OCI-LY1 (cell line): ENCODE results near the gene MECP2.

Experiments used
- H2AFZ ChIP-seq: fragments of 200-600 bp; sonication (generic), shearing (Covaris generic); 2 replicates; pipeline ENCODE4 v1.6.0; 2014; ENCODE audit warnings: antibody characterized with exemption, mild to moderate bottlenecking, low read length
- H3F3A ChIP-seq: fragments of 200-600 bp; sonication (generic), shearing (Covaris generic); 2 replicates; pipeline ENCODE4 v1.6.0; 2014; ENCODE audit warnings: mild to moderate bottlenecking, antibody characterized with exemption, low read length, moderate library complexity; ENCODE audit not compliant: insufficient read depth
- H3K27ac ChIP-seq: fragments of 200-600 bp; sonication (generic); 2 replicates; pipeline ENCODE4 v1.5.1; 2014; ENCODE audit warnings: low read length, mixed run types, mild to moderate bottlenecking, low read depth; ENCODE audit not compliant: poor library complexity, severe bottlenecking
- H3K27me3 ChIP-seq: fragments of 200-600 bp; sonication (generic); 2 replicates; pipeline ENCODE4 v1.6.0; 2014; ENCODE audit warnings: antibody characterized with exemption, mild to moderate bottlenecking, low read length, moderate library complexity; ENCODE audit not compliant: insufficient read depth
- H3K36me3 ChIP-seq: fragments of 200-600 bp; sonication (generic); 2 replicates; pipeline ENCODE4 v1.6.1; 2014; ENCODE audit warnings: mild to moderate bottlenecking, antibody characterized with exemption, low read length, moderate library complexity, mixed read lengths; ENCODE audit not compliant: insufficient read depth
- H3K4me1 ChIP-seq: fragments of 200-600 bp; sonication (generic); 2 replicates; pipeline ENCODE4 v1.5.1; 2014; ENCODE audit warnings: mild to moderate bottlenecking, low read length, moderate library complexity; ENCODE audit not compliant: insufficient read depth, severe bottlenecking
- H3K4me2 ChIP-seq: fragments of 200-600 bp; sonication (generic), shearing (Covaris generic); 2 replicates; pipeline ENCODE4 v1.6.1; 2014; ENCODE audit warnings: low read length
- H3K4me3 ChIP-seq: fragments of 200-600 bp; sonication (generic); 2 replicates; pipeline ENCODE4 v1.5.1; 2014; ENCODE audit warnings: low read length, low read depth, mild to moderate bottlenecking, mixed read lengths; ENCODE audit not compliant: poor library complexity, severe bottlenecking
- H3K79me2 ChIP-seq: fragments of 200-600 bp; shearing (Covaris generic); 2 replicates; pipeline ENCODE4 v1.6.1; 2016; ENCODE audit warnings: mixed run types, low read length, mixed read lengths; ENCODE audit not compliant: insufficient read depth
- H3K9ac ChIP-seq: fragments of 200-600 bp; sonication (generic), shearing (Covaris generic); 2 replicates; pipeline ENCODE4 v1.6.1; 2014; ENCODE audit warnings: mild to moderate bottlenecking, low read length, mixed read lengths
- H3K9me2 ChIP-seq: fragments of 200-600 bp; sonication (generic), shearing (Covaris generic); 2 replicates; pipeline ENCODE4 v1.6.1; 2014; ENCODE audit warnings: low read depth, mild to moderate bottlenecking, low read length, mixed read lengths
- H3K9me3 ChIP-seq: fragments of 200-600 bp; shearing (Covaris generic); 2 replicates; pipeline ENCODE4 v1.6.1; 2014; ENCODE audit warnings: low read length, mixed read lengths
- H4K20me1 ChIP-seq: fragments of 200-600 bp; sonication (generic), shearing (Covaris generic); 2 replicates; pipeline ENCODE4 v1.6.0; 2016; ENCODE audit warnings: mild to moderate bottlenecking, low read length; ENCODE audit not compliant: insufficient read depth
- CTCF ChIP-seq: fragments of 200-600 bp; sonication (generic), shearing (Covaris generic); IDR thresholded peaks from 2 replicates; pipeline ENCODE4 v1.5.1; 2017; ENCODE audit warnings: mild to moderate bottlenecking, antibody characterized with exemption, low read length, moderate library complexity, mixed read lengths
- EZH2 ChIP-seq: fragments of 200-600 bp; sonication (generic), shearing (Covaris generic); IDR thresholded peaks from 2 replicates; pipeline ENCODE4 v1.8.0; 2017; ENCODE audit warnings: borderline replicate concordance, mixed run types, mild to moderate bottlenecking, antibody characterized with exemption, low read length, moderate library complexity, mixed read lengths

Gene MECP2

GRCh38 chrX:154027986-154028385, 69.5 kb downstream of the MECP2 start:
- H3K27ac ChIP-seq, result no peak overlapping the region
- no peaks in the 10 kb centered on the region for H4K20me1 ChIP-seq
- H3K9ac ChIP-seq, result no peak overlapping the region
- H3F3A ChIP-seq, result no peaks in the 10 kb centered on the region
- H3K4me3 ChIP-seq, result no peak overlapping the region
- H3K36me3 ChIP-seq, result peaks cover 32% of the 10 kb centered on the region
- H2AFZ ChIP-seq, result no peak overlapping the region
- peaks cover 3% of the 10 kb centered on the region for H3K4me1 ChIP-seq
- no peaks in the 10 kb centered on the region for H3K79me2 ChIP-seq
- TF ChIP-seq CTCF, result no peak
- TF ChIP-seq EZH2, result no peak
- H3K9me3 ChIP-seq, result no peaks in the 10 kb centered on the region
- H3K4me2 ChIP-seq, result no peak overlapping the region
- no peaks in the 10 kb centered on the region for H3K27me3 ChIP-seq
- H3K9me2 ChIP-seq, result no peaks in the 10 kb centered on the region

- Histone ChIP-seq H3K79me2 (no peaks in the 10 kb centered on the region), H3K9ac (no peak overlapping the region), H3K9me2 (no peaks in the 10 kb centered on the region), H3K36me3 (peaks cover 24% of the 10 kb centered on the region), H2AFZ (no peak overlapping the region), H3K27me3 (no peaks in the 10 kb centered on the region), H3K27ac (no peak overlapping the region), H3K9me3 (no peaks in the 10 kb centered on the region), H3K4me3 (no peak overlapping the region), H3K4me2 (no peak overlapping the region), H3K4me1 (peaks cover 13% of the 10 kb centered on the region), H3F3A (no peaks in the 10 kb centered on the region), H4K20me1 (no peaks in the 10 kb centered on the region)
- no peak for TF ChIP-seq CTCF
- TF ChIP-seq EZH2, result no peak
Measured at GRCh38 chrX:154027022-154027402, 70.5 kb downstream of the MECP2 start.

- no peaks in the 10 kb centered on the region for H3F3A ChIP-seq
Measured at GRCh38 chrX:154026136-154027021, 71.1 kb downstream of the MECP2 start.

GRCh38 chrX:154025230-154025629, 72.3 kb downstream of the MECP2 start:
- Histone ChIP-seq H3K9ac (no peak overlapping the region), H3K27ac (no peak overlapping the region), H4K20me1 (no peaks in the 10 kb centered on the region), H3K4me2 (no peak overlapping the region), H3K27me3 (no peaks in the 10 kb centered on the region), H3K4me1 (peaks cover 30% of the 10 kb centered on the region), H3K79me2 (no peaks in the 10 kb centered on the region), H3F3A (no peaks in the 10 kb centered on the region), H3K4me3 (no peak overlapping the region), H2AFZ (no peak overlapping the region), H3K36me3 (peaks cover 14% of the 10 kb centered on the region), H3K9me3 (no peaks in the 10 kb centered on the region), H3K9me2 (no peaks in the 10 kb centered on the region)
- TF ChIP-seq EZH2 (no peak), CTCF (no peak)

More at GRCh38 chrX:154026136-154027021, 71.1 kb downstream of the MECP2 start:
- Histone ChIP-seq H3K79me2 (no peaks in the 10 kb centered on the region), H3K9me2 (no peaks in the 10 kb centered on the region), H3K4me3 (no peak overlapping the region), H3K36me3 (peaks cover 17% of the 10 kb centered on the region), H3K4me2 (no peak overlapping the region), H3K27me3 (no peaks in the 10 kb centered on the region), H3K9ac (no peak overlapping the region), H4K20me1 (no peaks in the 10 kb centered on the region), H2AFZ (no peak overlapping the region), H3K27ac (no peak overlapping the region), H3K4me1 (peaks cover 19% of the 10 kb centered on the region), H3K9me3 (no peaks in the 10 kb centered on the region)
- no peak for TF ChIP-seq EZH2
